Activated naive CD8-positive, alpha-beta T cell (primary cell): Measurements from ENCODE around the gene EHMT1.

ENCODE experiments used
- H3K27ac Mint-ChIP-seq: one replicate; pipeline ENCODE4 v1.8.0; 2021; ENCODE audit warnings: mixed read lengths
- H3K27me3 Mint-ChIP-seq: one replicate; pipeline ENCODE4 v1.8.0; 2021; ENCODE audit warnings: mixed read lengths
- H3K36me3 Mint-ChIP-seq: one replicate; pipeline ENCODE4 v1.8.0; 2021; ENCODE audit warnings: mixed read lengths
- H3K4me1 Mint-ChIP-seq: one replicate; pipeline ENCODE4 v1.8.0; 2021; ENCODE audit warnings: low read depth, mixed read lengths
- H3K4me3 Mint-ChIP-seq: one replicate; pipeline ENCODE4 v1.8.0; 2021; ENCODE audit warnings: mild to moderate bottlenecking, mixed read lengths
- H3K9me3 Mint-ChIP-seq: one replicate; pipeline ENCODE4 v1.8.0; 2021; ENCODE audit warnings: low read depth, mixed read lengths

Gene EHMT1

GRCh38 chr9:137678202-137678601, 59.4 kb downstream of the EHMT1 start:
- no peaks in the 10 kb centered on the region for H3K27me3 Mint-ChIP-seq
- peaks cover 43% of the 10 kb centered on the region for H3K4me1 Mint-ChIP-seq
- H3K9me3 Mint-ChIP-seq = no peaks in the 10 kb centered on the region
- no peak overlapping the region for H3K4me3 Mint-ChIP-seq
- H3K27ac Mint-ChIP-seq = no peak overlapping the region
- H3K36me3 Mint-ChIP-seq = peaks cover 2% of the 10 kb centered on the region

GRCh38 chr9:137679249-137679648, 60.4 kb downstream of the EHMT1 start:
- no peak overlapping the region for H3K27ac Mint-ChIP-seq
- H3K4me3 Mint-ChIP-seq = no peak overlapping the region
- H3K36me3 Mint-ChIP-seq = peaks cover 2% of the 10 kb centered on the region
- no peaks in the 10 kb centered on the region for H3K27me3 Mint-ChIP-seq
- H3K4me1 Mint-ChIP-seq = peaks cover 40% of the 10 kb centered on the region
- H3K9me3 Mint-ChIP-seq = no peaks in the 10 kb centered on the region

GRCh38 chr9:137679695-137680305, 61.0 kb downstream of the EHMT1 start:
- Mint-ChIP-seq H3K9me3 (no peaks in the 10 kb centered on the region), H3K27me3 (no peaks in the 10 kb centered on the region), H3K4me3 (peak overlapping the region; percentile 33), H3K27ac (peak overlapping the region; percentile 23), H3K36me3 (peaks cover 2% of the 10 kb centered on the region), H3K4me1 (peaks cover 39% of the 10 kb centered on the region)

GRCh38 chr9:137680444-137681358, 61.9 kb downstream of the EHMT1 start:
- H3K27me3 Mint-ChIP-seq = no peaks in the 10 kb centered on the region
- no peaks in the 10 kb centered on the region for H3K9me3 Mint-ChIP-seq
- H3K27ac Mint-ChIP-seq = no peak overlapping the region
- H3K4me1 Mint-ChIP-seq = peaks cover 44% of the 10 kb centered on the region
- H3K4me3 Mint-ChIP-seq = no peak overlapping the region
- peaks cover 8% of the 10 kb centered on the region for H3K36me3 Mint-ChIP-seq

GRCh38 chr9:137682428-137683105, 63.8 kb downstream of the EHMT1 start:
- Mint-ChIP-seq H3K9me3 (no peaks in the 10 kb centered on the region), H3K36me3 (peaks cover 16% of the 10 kb centered on the region), H3K4me3 (no peak overlapping the region), H3K27ac (no peak overlapping the region), H3K27me3 (no peaks in the 10 kb centered on the region), H3K4me1 (peaks cover 54% of the 10 kb centered on the region)

- Mint-ChIP-seq H3K27ac (no peak overlapping the region), H3K4me1 (peaks cover 53% of the 10 kb centered on the region), H3K27me3 (no peaks in the 10 kb centered on the region), H3K4me3 (no peak overlapping the region), H3K9me3 (no peaks in the 10 kb centered on the region), H3K36me3 (peaks cover 15% of the 10 kb centered on the region)
These were observed 64.6 kb downstream of the EHMT1 start for GRCh38 chr9:137683262-137683864.

GRCh38 chr9:137685035-137685740, 66.4 kb downstream of the EHMT1 start:
- Mint-ChIP-seq H3K36me3 (peaks cover 14% of the 10 kb centered on the region), H3K27me3 (no peaks in the 10 kb centered on the region), H3K4me1 (peaks cover 53% of the 10 kb centered on the region), H3K27ac (no peak overlapping the region), H3K4me3 (no peak overlapping the region), H3K9me3 (no peaks in the 10 kb centered on the region)

GRCh38 chr9:137685741-137686420, 67.1 kb downstream of the EHMT1 start:
- H3K27me3 Mint-ChIP-seq = no peaks in the 10 kb centered on the region
- no peaks in the 10 kb centered on the region for H3K9me3 Mint-ChIP-seq
- H3K27ac Mint-ChIP-seq = no peak overlapping the region
- no peak overlapping the region for H3K4me3 Mint-ChIP-seq
- H3K36me3 Mint-ChIP-seq = peaks cover 14% of the 10 kb centered on the region
- H3K4me1 Mint-ChIP-seq = peaks cover 53% of the 10 kb centered on the region

- H3K4me1 Mint-ChIP-seq = peaks cover 64% of the 10 kb centered on the region
- H3K27me3 Mint-ChIP-seq = no peaks in the 10 kb centered on the region
- peaks cover 14% of the 10 kb centered on the region for H3K36me3 Mint-ChIP-seq
- H3K27ac Mint-ChIP-seq = no peak overlapping the region
- H3K9me3 Mint-ChIP-seq = no peaks in the 10 kb centered on the region
- H3K4me3 Mint-ChIP-seq = no peak overlapping the region
These were observed 69.5 kb downstream of the EHMT1 start for GRCh38 chr9:137688261-137688660.

- no peak overlapping the region for H3K27ac Mint-ChIP-seq
- no peaks in the 10 kb centered on the region for H3K9me3 Mint-ChIP-seq
- no peaks in the 10 kb centered on the region for H3K27me3 Mint-ChIP-seq
- no peak overlapping the region for H3K4me3 Mint-ChIP-seq
- peaks cover 14% of the 10 kb centered on the region for H3K36me3 Mint-ChIP-seq
- H3K4me1 Mint-ChIP-seq = peaks cover 62% of the 10 kb centered on the region
These were observed 69.9 kb downstream of the EHMT1 start for GRCh38 chr9:137688725-137689124.

- Mint-ChIP-seq H3K9me3 (no peaks in the 10 kb centered on the region), H3K36me3 (peaks cover 14% of the 10 kb centered on the region), H3K27me3 (no peaks in the 10 kb centered on the region), H3K4me1 (peaks cover 62% of the 10 kb centered on the region), H3K4me3 (peak overlapping the region; percentile 30), H3K27ac (no peak overlapping the region)
These were observed 71.1 kb downstream of the EHMT1 start for GRCh38 chr9:137689745-137690529.

- H3K4me3 Mint-ChIP-seq = no peak overlapping the region
- peaks cover 4% of the 10 kb centered on the region for H3K36me3 Mint-ChIP-seq
- no peak overlapping the region for H3K27ac Mint-ChIP-seq
- H3K27me3 Mint-ChIP-seq = no peaks in the 10 kb centered on the region
- no peaks in the 10 kb centered on the region for H3K9me3 Mint-ChIP-seq
- peaks cover 57% of the 10 kb centered on the region for H3K4me1 Mint-ChIP-seq
These were observed 72.3 kb downstream of the EHMT1 start for GRCh38 chr9:137690930-137691645.
